Stimulated activated naive CD8-positive, alpha-beta T cell treated with anti-CD3 and anti-CD28 coated beads, Interleukin-15, Interleukin-2, amounts not matched to agents 100 ng/mL and 50 ng/mL, for 24 hours (primary cell): Measurements from ENCODE around the gene CORO2B.
"Not testable (repeated sequence)": the region's sequence is repeated elsewhere in the genome, so short reads cannot be mapped to it uniquely, and the experiment has no call there.

Experiments
- H3K27ac Mint-ChIP-seq: one replicate; pipeline ENCODE4 v1.8.0; 2021; ENCODE audit warnings: mild to moderate bottlenecking, mixed read lengths
- H3K27me3 Mint-ChIP-seq: one replicate; pipeline ENCODE4 v1.8.0; 2021; ENCODE audit warnings: mixed read lengths
- H3K36me3 Mint-ChIP-seq: one replicate; pipeline ENCODE4 v1.8.0; 2021; ENCODE audit warnings: low read depth, mixed read lengths
- H3K4me1 Mint-ChIP-seq: one replicate; pipeline ENCODE4 v1.8.0; 2021; ENCODE audit warnings: low read depth, mixed read lengths
- H3K4me3 Mint-ChIP-seq: one replicate; pipeline ENCODE4 v1.8.0; 2021; ENCODE audit warnings: mild to moderate bottlenecking, mixed read lengths
- H3K9me3 Mint-ChIP-seq: one replicate; pipeline ENCODE4 v1.8.0; 2021; ENCODE audit warnings: mixed read lengths

The CORO2B gene

GRCh38 chr15:68732451-68732850 lies 153.7 kb downstream of the CORO2B start:
- H3K27ac Mint-ChIP-seq, result no peak overlapping the region
- no peaks in the 10 kb centered on the region for H3K9me3 Mint-ChIP-seq
- peaks cover 11% of the 10 kb centered on the region for H3K4me1 Mint-ChIP-seq
- no peak overlapping the region for H3K4me3 Mint-ChIP-seq
- no peaks in the 10 kb centered on the region for H3K27me3 Mint-ChIP-seq
- H3K36me3 Mint-ChIP-seq, result no peaks in the 10 kb centered on the region

- peaks cover 11% of the 10 kb centered on the region for H3K4me1 Mint-ChIP-seq
- H3K27ac Mint-ChIP-seq, result no peak overlapping the region
- H3K9me3 Mint-ChIP-seq, result no peaks in the 10 kb centered on the region
- no peaks in the 10 kb centered on the region for H3K27me3 Mint-ChIP-seq
- no peaks in the 10 kb centered on the region for H3K36me3 Mint-ChIP-seq
- H3K4me3 Mint-ChIP-seq, result no peak overlapping the region
These were observed 154.9 kb downstream of the CORO2B start for GRCh38 chr15:68733666-68734065.

GRCh38 chr15:68734352-68734751 lies 155.6 kb downstream of the CORO2B start:
- Mint-ChIP-seq H3K4me3 (no peak overlapping the region), H3K36me3 (no peaks in the 10 kb centered on the region), H3K4me1 (peaks cover 11% of the 10 kb centered on the region), H3K27ac (no peak overlapping the region), H3K9me3 (no peaks in the 10 kb centered on the region), H3K27me3 (no peaks in the 10 kb centered on the region)

- H3K4me3 Mint-ChIP-seq, result no peak overlapping the region
These were observed 156.1 kb downstream of the CORO2B start for GRCh38 chr15:68734881-68735280.

GRCh38 chr15:68735610-68736009 lies 156.8 kb downstream of the CORO2B start:
- peaks cover 11% of the 10 kb centered on the region for H3K4me1 Mint-ChIP-seq
- H3K27ac Mint-ChIP-seq, result no peak overlapping the region
- no peaks in the 10 kb centered on the region for H3K9me3 Mint-ChIP-seq

More at GRCh38 chr15:68734881-68735280, 156.1 kb downstream of the CORO2B start:
- Mint-ChIP-seq H3K27ac (no peak overlapping the region), H3K36me3 (no peaks in the 10 kb centered on the region), H3K9me3 (no peaks in the 10 kb centered on the region), H3K4me1 (peaks cover 11% of the 10 kb centered on the region), H3K27me3 (no peaks in the 10 kb centered on the region)

GRCh38 chr15:68739390-68740080 lies 160.7 kb downstream of the CORO2B start:
- no peaks in the 10 kb centered on the region for H3K9me3 Mint-ChIP-seq
- H3K27me3 Mint-ChIP-seq, result no peaks in the 10 kb centered on the region
- H3K4me1 Mint-ChIP-seq, result peaks cover 5% of the 10 kb centered on the region
- no peak overlapping the region for H3K4me3 Mint-ChIP-seq
- no peaks in the 10 kb centered on the region for H3K36me3 Mint-ChIP-seq
- no peak overlapping the region for H3K27ac Mint-ChIP-seq

More at GRCh38 chr15:68735610-68736009, 156.8 kb downstream of the CORO2B start:
- Mint-ChIP-seq H3K27me3 (no peaks in the 10 kb centered on the region), H3K36me3 (no peaks in the 10 kb centered on the region), H3K4me3 (no peak overlapping the region)

GRCh38 chr15:68743256-68743655 lies 164.5 kb downstream of the CORO2B start:
- H3K4me1 Mint-ChIP-seq, result no peaks in the 10 kb centered on the region
- H3K4me3 Mint-ChIP-seq, result no peak overlapping the region
- H3K9me3 Mint-ChIP-seq, result no peaks in the 10 kb centered on the region
- H3K36me3 Mint-ChIP-seq, result no peaks in the 10 kb centered on the region
- H3K27me3 Mint-ChIP-seq, result no peaks in the 10 kb centered on the region
- H3K27ac Mint-ChIP-seq, result no peak overlapping the region

GRCh38 chr15:68749365-68749764 lies 170.6 kb downstream of the CORO2B start:
- H3K27ac Mint-ChIP-seq, result no peak overlapping the region
- H3K4me1 Mint-ChIP-seq, result peaks cover 3% of the 10 kb centered on the region
- no peak overlapping the region for H3K4me3 Mint-ChIP-seq
- no peaks in the 10 kb centered on the region for H3K27me3 Mint-ChIP-seq
- no peaks in the 10 kb centered on the region for H3K9me3 Mint-ChIP-seq
- no peaks in the 10 kb centered on the region for H3K36me3 Mint-ChIP-seq

- Mint-ChIP-seq H3K9me3 (no peaks in the 10 kb centered on the region), H3K27ac (no peak overlapping the region), H3K4me3 (no peak overlapping the region), H3K4me1 (peaks cover 6% of the 10 kb centered on the region), H3K27me3 (no peaks in the 10 kb centered on the region), H3K36me3 (no peaks in the 10 kb centered on the region)
These were observed 171.0 kb downstream of the CORO2B start for GRCh38 chr15:68749793-68750192.

- no peak overlapping the region for H3K4me3 Mint-ChIP-seq
- peaks cover 9% of the 10 kb centered on the region for H3K4me1 Mint-ChIP-seq
- H3K27me3 Mint-ChIP-seq, result peaks cover 4% of the 10 kb centered on the region
- no peaks in the 10 kb centered on the region for H3K36me3 Mint-ChIP-seq
- H3K9me3 Mint-ChIP-seq, result no peaks in the 10 kb centered on the region
- no peak overlapping the region for H3K27ac Mint-ChIP-seq
These were observed 172.8 kb downstream of the CORO2B start for GRCh38 chr15:68751622-68752021.

GRCh38 chr15:68755731-68756130 lies 176.9 kb downstream of the CORO2B start:
- Mint-ChIP-seq H3K27me3 (peaks cover 10% of the 10 kb centered on the region), H3K9me3 (no peaks in the 10 kb centered on the region), H3K4me3 (no peak overlapping the region), H3K36me3 (no peaks in the 10 kb centered on the region), H3K4me1 (peaks cover 9% of the 10 kb centered on the region), H3K27ac (no peak overlapping the region)

GRCh38 chr15:68759982-68760579 lies 181.3 kb downstream of the CORO2B start:
- H3K4me3 Mint-ChIP-seq, H3K4me1 Mint-ChIP-seq, H3K36me3 Mint-ChIP-seq, H3K9me3 Mint-ChIP-seq, H3K27ac Mint-ChIP-seq: not testable (repeated sequence)
- peaks cover 21% of the 10 kb centered on the region for H3K27me3 Mint-ChIP-seq

GRCh38 chr15:68763063-68763462 lies 184.3 kb downstream of the CORO2B start:
- no peak overlapping the region for H3K27ac Mint-ChIP-seq
- H3K4me3 Mint-ChIP-seq, result no peak overlapping the region
- H3K36me3 Mint-ChIP-seq, result no peaks in the 10 kb centered on the region
- peaks cover 17% of the 10 kb centered on the region for H3K27me3 Mint-ChIP-seq
- H3K4me1 Mint-ChIP-seq, result no peaks in the 10 kb centered on the region
- no peaks in the 10 kb centered on the region for H3K9me3 Mint-ChIP-seq

GRCh38 chr15:68764090-68764489 lies 185.3 kb downstream of the CORO2B start:
- Mint-ChIP-seq H3K36me3 (no peaks in the 10 kb centered on the region), H3K27me3 (peaks cover 13% of the 10 kb centered on the region), H3K9me3 (no peaks in the 10 kb centered on the region), H3K4me3 (no peak overlapping the region), H3K4me1 (no peaks in the 10 kb centered on the region), H3K27ac (no peak overlapping the region)

GRCh38 chr15:68765602-68766368 lies 187.0 kb downstream of the CORO2B start:
- Mint-ChIP-seq H3K4me3 (no peak overlapping the region), H3K36me3 (no peaks in the 10 kb centered on the region), H3K4me1 (no peaks in the 10 kb centered on the region), H3K9me3 (no peaks in the 10 kb centered on the region), H3K27ac (no peak overlapping the region), H3K27me3 (peaks cover 10% of the 10 kb centered on the region)
